GM13976 (cell line): Measurements from ENCODE around the gene CACNA1E.

Source experiments
- DNase-seq: peaks from one replicate; pipeline ENCODE4 v3.0.0; 2012; ENCODE audit warnings: low spot score
- CTCF ChIP-seq: IDR thresholded peaks from 2 replicates; pipeline ENCODE4 v1.5.1; 2012; ENCODE audit warnings: borderline replicate concordance, mild to moderate bottlenecking; ENCODE audit not compliant: insufficient read depth; ENCODE audit errors: extremely low read depth, missing control alignments, control extremely low read depth
- in situ Hi-C: fragments of 300-500 bp; cut with MboI; formaldehyde crosslinking; loops from one replicate; pipeline ENCODE4 v1.12.0; 2022; ENCODE audit warnings: low sequenced_read_pairs, mixed read lengths, inconsistent platforms; ENCODE audit not compliant: unreplicated experiment

The CACNA1E gene

GRCh38 chr1:181556631-181557030, 73.3 kb downstream of the CACNA1E start:
- in situ Hi-C loops, result no loop called here
- no peak for DNase-seq

DNA sequence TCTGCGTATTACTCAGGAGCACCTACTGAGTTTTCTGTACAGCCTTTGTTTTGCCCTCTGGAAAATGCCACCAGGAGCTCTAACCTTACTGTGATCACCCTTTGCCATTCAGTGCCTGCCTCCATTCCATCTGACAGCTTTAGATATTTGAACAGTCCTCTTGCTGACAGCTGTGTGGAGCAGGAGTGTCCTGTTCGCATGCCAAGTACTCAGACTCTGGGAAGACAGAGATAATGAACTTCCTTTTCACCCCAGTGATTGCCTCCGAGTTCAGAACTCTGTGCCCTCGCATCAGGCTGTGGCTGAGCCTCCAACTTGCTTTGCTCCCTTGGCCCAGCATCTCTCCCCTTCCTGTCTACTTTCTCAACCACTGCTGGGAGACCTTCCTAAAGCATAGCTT, 74.0 kb downstream of the CACNA1E start:
- TF ChIP-seq CTCF, result no peak
- in situ Hi-C loops, result no loop called here
- no peak for DNase-seq

More at GRCh38 chr1:181556631-181557030, 73.3 kb downstream of the CACNA1E start:
- no peak for TF ChIP-seq CTCF

DNA sequence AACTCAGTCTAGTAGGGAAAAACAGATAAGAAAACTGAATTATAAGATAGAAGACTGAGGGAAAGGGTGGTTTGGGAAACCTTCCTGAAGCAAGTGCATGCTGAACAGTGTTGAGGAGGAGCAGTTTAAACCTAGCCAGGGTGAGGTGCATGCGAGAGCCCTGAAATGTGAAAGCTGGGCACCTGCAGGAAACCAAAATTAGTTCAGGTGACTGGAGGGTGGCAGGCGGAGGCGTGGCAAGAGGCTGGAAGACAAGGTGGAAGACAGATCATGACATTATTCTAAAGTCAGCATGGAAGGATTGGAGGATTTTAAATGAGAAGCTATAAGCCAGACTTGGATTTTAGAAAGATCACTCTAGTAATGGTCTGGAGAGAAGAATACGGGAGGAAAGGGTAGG, 75.1 kb downstream of the CACNA1E start:
- in situ Hi-C loops, result no loop called here
- no peak for TF ChIP-seq CTCF
- DNase-seq, result no peak

DNA sequence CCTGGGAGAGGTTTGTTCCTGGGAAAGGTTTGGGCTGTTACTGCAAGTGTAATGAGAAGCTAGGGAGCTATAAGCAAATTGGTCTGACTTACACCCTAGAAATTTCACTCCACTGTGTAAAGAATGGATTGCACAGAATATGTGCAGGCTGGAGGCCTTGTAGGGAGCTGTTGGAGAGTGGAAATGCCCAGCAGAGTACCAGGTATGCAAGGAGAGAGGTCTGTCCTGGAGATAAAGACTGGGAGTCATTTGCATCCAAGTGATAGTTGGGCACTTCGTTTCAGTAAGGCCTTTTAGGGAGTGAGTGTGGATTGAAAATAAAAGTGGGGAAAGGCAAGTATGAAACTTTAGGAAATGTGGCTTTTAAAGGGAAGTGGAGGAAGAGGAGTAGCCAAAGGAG, 75.8 kb downstream of the CACNA1E start:
- DNase-seq, result no peak

DNA sequence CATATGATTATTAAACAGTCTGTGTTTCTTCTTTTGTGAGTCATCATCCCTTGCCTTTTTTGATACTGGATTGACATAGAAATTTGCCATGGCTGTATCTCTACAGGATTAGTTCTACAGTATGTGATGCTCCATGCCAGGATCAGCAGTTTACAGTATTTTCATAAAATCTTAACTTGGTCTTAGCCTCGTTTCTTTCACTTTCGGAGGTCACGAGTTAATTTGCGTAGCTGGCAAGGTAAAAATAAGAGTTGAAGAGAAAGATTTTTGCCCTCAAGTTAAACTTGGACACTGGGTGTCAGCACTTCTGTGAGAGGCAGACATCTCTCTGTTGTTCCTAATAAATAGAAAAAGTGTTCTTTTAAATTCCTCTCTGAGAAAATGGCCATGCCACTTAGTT, 79.1 kb downstream of the CACNA1E start:
- no peak for DNase-seq
- in situ Hi-C loops, result no loop called here
- TF ChIP-seq CTCF, result no peak

More for the DNA sequence above, 75.8 kb downstream of the CACNA1E start:
- no peak for TF ChIP-seq CTCF
- in situ Hi-C loops, result no loop called here

- in situ Hi-C loops, result no loop called here
- no peak for TF ChIP-seq CTCF
- no peak for DNase-seq
Observed at GRCh38 chr1:181568736-181569135, 85.4 kb downstream of the CACNA1E start.

DNA sequence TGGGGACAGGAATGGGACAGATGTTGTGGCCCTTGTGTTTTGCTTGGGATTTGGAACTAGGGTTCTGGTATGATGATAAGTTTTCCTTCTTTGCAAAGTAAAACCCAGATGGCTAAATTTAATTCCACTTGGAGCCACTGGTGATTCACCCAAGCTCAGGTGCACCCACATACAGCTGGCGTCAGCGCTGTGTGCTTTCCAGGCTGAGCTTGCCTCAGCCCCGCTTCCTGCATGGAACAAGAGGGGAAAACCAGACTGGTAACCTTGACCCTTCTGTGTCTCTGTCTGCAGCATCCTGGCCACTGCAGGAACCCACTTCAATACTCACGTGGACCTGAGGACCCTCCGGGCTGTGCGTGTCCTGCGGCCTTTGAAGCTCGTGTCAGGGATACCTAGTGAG, 94.2 kb downstream of the CACNA1E start:
- no peak for DNase-seq
- no peak for TF ChIP-seq CTCF
- in situ Hi-C loops, result no loop called here
